ENCODE results near the gene TRIM46. TPM values are rescaled to one million over a fixed set of nuclear protein-coding genes. Genes with fewer than 3 reads are reported as not detected.
A peak's percentile ranks its signal among the peaks of the same experiment; 100 is the strongest.

TRIM46 gene
- total and polyA plus RNA-seq, 2 of the 13 experiments (the other 11 are each of a cell fraction or from before 2014, with no cell fraction given), result 0.04 to 0.09 TPM

- TF ChIP-seq MAFG (CRISPR knock-in tag; IDR thresholded peaks at IDR 0.05), result no peak
- TF ChIP-seq HNRNPL (IDR thresholded peaks at IDR 0.05; ENCODE audit: low read depth, low read length), result no peak
- TF ChIP-seq SOX6 (IDR thresholded peaks at IDR 0.05), result no peak
- peak; percentile 32; the same call in 1 of the 2 replicates for TF ChIP-seq SOX6 (CRISPR knock-in tag; IDR thresholded peaks at IDR 0.05)
- no peak for TF ChIP-seq CEBPG (CRISPR knock-in tag; IDR thresholded peaks at IDR 0.05)
- no peak for TF ChIP-seq NR1H2 (CRISPR knock-in tag; IDR thresholded peaks at IDR 0.05; ENCODE audit: borderline replicate concordance, low read depth)
- TF ChIP-seq ZNF501 (CRISPR knock-in tag; IDR thresholded peaks at IDR 0.05), result peak; percentile 66
- TF ChIP-seq RBAK (CRISPR knock-in tag; IDR thresholded peaks at IDR 0.05), result no peak
- TF ChIP-seq POLR2AphosphoS5 (IDR thresholded peaks at IDR 0.05; ENCODE audit: low read depth, low read length), result no peak
- no peak for TF ChIP-seq ZNF354B (CRISPR knock-in tag; IDR thresholded peaks at IDR 0.05)
- no peak for TF ChIP-seq MED13 (CRISPR knock-in tag; IDR thresholded peaks at IDR 0.05)
- TF ChIP-seq MXD3 (CRISPR knock-in tag; IDR thresholded peaks at IDR 0.05), result no peak
- 0 out of 2 replicates have a peak, but pooled peaks have one; percentile 30 for TF ChIP-seq UBTF (CRISPR knock-in tag; IDR thresholded peaks at IDR 0.05)
- no peak for TF ChIP-seq MYNN (CRISPR knock-in tag; IDR thresholded peaks at IDR 0.05; ENCODE audit: low read depth)
- TF ChIP-seq, protein P1, sequence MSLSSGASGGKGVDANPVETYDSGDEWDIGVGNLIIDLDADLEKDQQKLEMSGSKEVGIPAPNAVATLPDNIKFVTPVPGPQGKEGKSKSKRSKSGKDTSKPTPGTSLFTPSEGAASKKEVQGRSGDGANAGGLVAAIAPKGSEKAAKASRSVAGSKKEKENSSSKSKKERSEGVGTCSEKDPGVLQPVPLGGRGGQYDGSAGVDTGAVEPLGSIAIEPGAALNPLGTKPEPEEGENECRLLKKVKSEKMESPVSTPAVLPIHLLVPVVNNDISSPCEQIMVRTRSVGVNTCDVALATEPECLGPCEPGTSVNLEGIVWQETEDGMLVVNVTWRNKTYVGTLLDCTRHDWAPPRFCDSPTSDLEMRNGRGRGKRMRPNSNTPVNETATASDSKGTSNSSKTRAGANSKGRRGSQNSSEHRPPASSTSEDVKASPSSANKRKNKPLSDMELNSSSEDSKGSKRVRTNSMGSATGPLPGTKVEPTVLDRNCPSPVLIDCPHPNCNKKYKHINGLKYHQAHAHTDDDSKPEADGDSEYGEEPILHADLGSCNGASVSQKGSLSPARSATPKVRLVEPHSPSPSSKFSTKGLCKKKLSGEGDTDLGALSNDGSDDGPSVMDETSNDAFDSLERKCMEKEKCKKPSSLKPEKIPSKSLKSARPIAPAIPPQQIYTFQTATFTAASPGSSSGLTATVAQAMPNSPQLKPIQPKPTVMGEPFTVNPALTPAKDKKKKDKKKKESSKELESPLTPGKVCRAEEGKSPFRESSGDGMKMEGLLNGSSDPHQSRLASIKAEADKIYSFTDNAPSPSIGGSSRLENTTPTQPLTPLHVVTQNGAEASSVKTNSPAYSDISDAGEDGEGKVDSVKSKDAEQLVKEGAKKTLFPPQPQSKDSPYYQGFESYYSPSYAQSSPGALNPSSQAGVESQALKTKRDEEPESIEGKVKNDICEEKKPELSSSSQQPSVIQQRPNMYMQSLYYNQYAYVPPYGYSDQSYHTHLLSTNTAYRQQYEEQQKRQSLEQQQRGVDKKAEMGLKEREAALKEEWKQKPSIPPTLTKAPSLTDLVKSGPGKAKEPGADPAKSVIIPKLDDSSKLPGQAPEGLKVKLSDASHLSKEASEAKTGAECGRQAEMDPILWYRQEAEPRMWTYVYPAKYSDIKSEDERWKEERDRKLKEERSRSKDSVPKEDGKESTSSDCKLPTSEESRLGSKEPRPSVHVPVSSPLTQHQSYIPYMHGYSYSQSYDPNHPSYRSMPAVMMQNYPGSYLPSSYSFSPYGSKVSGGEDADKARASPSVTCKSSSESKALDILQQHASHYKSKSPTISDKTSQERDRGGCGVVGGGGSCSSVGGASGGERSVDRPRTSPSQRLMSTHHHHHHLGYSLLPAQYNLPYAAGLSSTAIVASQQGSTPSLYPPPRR (CRISPR knock-in tag; IDR thresholded peaks at IDR 0.05; ENCODE audit: borderline replicate concordance), result no peak
- TF ChIP-seq ZNF549 (CRISPR knock-in tag; IDR thresholded peaks at IDR 0.05), result no peak
- TF ChIP-seq YY1 (IDR thresholded peaks at IDR 0.05; ENCODE audit: insufficient read depth, insufficient replicate concordance, low read depth, low read length), result no peak
- no peak for TF ChIP-seq HMGA1 (CRISPR knock-in tag; conservative IDR thresholded peaks at IDR 0.05)
- TF ChIP-seq SMAD3 (CRISPR knock-in tag; IDR thresholded peaks at IDR 0.05), result no peak
- no peak for TF ChIP-seq HNF1A (IDR thresholded peaks at IDR 0.05; ENCODE audit: low read depth)
- TF ChIP-seq HNF1A (CRISPR knock-in tag; IDR thresholded peaks at IDR 0.05; ENCODE audit: borderline replicate concordance), result no peak
Observed at GRCh38 chr1:155226910-155227260, 53.2 kb downstream of the TRIM46 start (continued).
